Measurements from ENCODE around the gene ZDHHC6.
"Not testable (repeated sequence)": the region's sequence is repeated elsewhere in the genome, so short reads cannot be mapped to it uniquely, and the experiment has no call there.

The ZDHHC6 gene

DNA sequence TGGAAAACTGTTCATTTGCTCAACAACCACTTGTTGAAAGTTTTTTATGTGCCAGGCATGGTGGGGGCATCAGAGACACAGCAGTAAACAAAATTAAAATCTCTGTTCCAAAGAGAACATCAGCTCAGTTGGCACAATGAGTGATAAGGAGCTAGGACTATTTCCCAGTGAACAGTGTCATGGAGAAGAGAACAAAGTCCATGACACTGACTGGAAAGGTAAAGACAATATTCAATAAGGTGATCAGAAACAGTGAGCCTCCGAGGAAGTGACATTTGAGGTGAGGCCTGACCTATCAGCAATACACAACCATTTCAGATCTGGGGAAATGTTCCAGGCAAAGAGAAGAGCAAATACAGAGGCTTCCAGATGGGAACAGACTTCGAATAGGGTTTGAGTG lies 58.2 kb downstream of the ZDHHC6 start:
- no peak for DNase-seq

DNA sequence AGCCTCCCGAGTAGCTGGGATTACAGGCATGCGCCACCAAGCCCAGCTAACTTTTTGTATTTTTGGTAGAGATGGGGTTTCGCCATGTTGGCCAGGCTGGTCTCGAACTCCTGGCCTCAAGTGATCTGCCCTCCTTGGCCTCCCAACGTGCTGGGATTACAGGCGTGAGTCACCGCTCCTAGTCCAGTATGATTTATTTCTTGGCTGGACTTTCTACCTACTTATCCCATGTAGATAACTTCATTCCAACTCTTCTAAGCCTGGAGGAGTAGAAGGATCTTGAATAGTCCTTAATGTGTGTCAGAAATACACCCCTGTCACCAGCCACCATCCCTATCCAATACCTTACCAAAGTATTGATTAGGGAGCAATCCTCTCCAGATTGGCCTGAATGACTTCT lies 58.7 kb downstream of the ZDHHC6 start:
- not testable (repeated sequence) for DNase-seq

- DNase-seq, result no peak
Measured at GRCh38 chr10:112385201-112385600, 61.5 kb downstream of the ZDHHC6 start.

DNA sequence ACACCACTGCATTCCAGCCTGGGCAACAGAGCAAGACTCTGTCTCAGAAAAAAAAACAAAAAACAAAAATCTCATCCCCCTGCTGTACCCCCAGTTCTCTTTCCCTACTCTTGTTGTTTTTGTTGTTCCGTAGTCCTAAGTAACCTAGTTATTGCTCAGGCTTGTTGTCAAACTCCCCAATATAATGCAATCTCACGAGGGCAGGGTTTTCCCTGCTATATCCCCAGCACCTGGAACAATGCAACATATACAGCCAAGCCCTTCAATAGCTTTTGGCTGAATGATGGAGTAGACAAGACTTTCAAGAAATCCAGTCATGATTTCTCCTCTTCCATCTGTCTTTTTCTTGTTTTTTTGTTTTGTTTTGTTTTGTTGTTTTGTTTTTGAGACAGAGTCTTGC lies 62.6 kb downstream of the ZDHHC6 start:
- DNase-seq, result no peak

GRCh38 chr10:112383325-112383724 lies 63.4 kb downstream of the ZDHHC6 start:
- DNase-seq, result no peak

DNA sequence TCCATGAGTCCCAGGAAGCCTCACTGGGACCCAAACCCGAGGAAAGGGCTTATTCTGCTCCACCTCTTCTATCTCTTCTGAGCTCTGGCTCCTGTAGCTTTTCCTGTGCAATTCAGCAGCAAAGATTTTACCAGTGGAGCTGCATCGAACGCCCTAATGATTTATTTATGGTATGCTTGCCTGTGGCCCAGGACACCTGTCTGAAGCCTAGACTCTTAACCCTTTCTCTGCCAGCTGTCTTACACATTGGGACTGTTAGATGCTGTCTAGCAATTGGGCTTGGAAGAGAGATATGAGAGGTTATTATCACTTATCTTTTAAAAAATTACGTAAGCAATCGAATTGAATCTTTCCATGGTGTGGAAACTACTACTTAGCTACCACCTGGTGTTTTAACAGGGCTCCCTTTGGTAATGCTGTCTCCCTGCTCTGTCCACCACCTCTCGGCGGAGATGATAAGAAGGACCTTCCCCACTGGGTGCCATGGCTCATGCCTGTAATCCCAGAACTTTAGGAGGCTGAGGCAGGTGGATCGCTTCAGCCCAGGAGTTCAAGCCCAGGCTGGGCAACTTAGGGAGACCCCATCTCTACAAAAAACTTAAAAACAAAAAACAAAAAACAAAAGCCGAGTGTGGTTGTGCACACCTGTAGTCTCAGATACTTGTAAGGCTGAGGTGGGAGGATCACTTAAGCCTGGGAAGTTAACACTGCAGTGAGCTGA lies 64.0 kb downstream of the ZDHHC6 start:
- no peak for DNase-seq

Measured in stimulated activated naive CD4-positive, alpha-beta T cell (primary cell).